K562 (cell line): ENCODE measurements around the gene MAST4. TPM values are rescaled to one million over a fixed set of nuclear protein-coding genes. Genes with fewer than 3 reads are reported as not detected.

Experiments used
- ATAC-seq: fragments of 200-7000 bp; cut with Tn5 transposase; 3 replicates; pipeline ENCODE4 v1.9.1; 2020; ENCODE audit warnings: moderate library complexity
- BruUV-seq: library from RNA; stranded (reverse); fragments of 400-500 nt; replicated peaks from 2 replicates; lab custom pipeline; 2021; lab: Mats Ljungman, UMichigan
- CTCF ChIA-PET: fragments of 300-600 bp; formaldehyde crosslinking; extraction: SDS; loops from one replicate; lab custom pipeline; 2021; ENCODE audit warnings: low intra/inter-chr PET ratio; lab: Yijun Ruan, JAX
- POLR2A ChIA-PET: fragments of 300-600, 350-650 bp; sonication (Branson Sonifier 250); formaldehyde crosslinking; extraction: SDS; loops from one replicate; lab custom pipeline; 2021; ENCODE audit warnings: antibody characterized with exemption, inconsistent platforms; lab: Yijun Ruan, JAX
- DNase-seq, 4 experiments: peaks; one replicate each; pipeline versions ENCODE4 v3.0.0 to v3.0.0-alpha.2; 2011 to 2018; ENCODE audit warnings: low spot score in 3 of 4, mixed read lengths in 3 of 4; ENCODE audit errors: extremely low read depth in 1 of 4
- FAIRE-seq: peaks from 2 replicates; lab custom pipeline; 2011; peaks lifted over from hg19 to GRCh38; lab: Jason Lieb, UNC
- H2AFZ ChIP-seq: 2 replicates; pipeline ENCODE4 v1.6.0; 2011; ENCODE audit warnings: low read depth, low read length, control low read depth, inconsistent platforms
- H3K27ac ChIP-seq: fragments of 200-600 bp; 3 replicates; pipeline ENCODE4 v1.8.0; 2011; ENCODE audit warnings: low read depth, mild to moderate bottlenecking, control low read depth, inconsistent platforms, low read length, moderate library complexity, mixed read lengths; ENCODE audit errors: extremely low read depth
- H3K27me3 ChIP-seq, 2 experiments: fragments of 300-600 bp in 1 of 2; 2 replicates in 1 of 2; 3 replicates in 1 of 2; pipeline versions ENCODE4 v1.6.0 to v1.8.0; 2011; ENCODE audit warnings: inconsistent platforms in 2 of 2, low read length in 2 of 2, mild to moderate bottlenecking in 1 of 2, mixed read lengths in 1 of 2, moderate library complexity in 1 of 2; ENCODE audit not compliant: control insufficient read depth in 2 of 2, insufficient read depth in 2 of 2
- H3K36me3 ChIP-seq: fragments of 300-600 bp; 3 replicates; pipeline ENCODE4 v1.8.0; 2011; ENCODE audit warnings: mild to moderate bottlenecking, low read length, inconsistent platforms; ENCODE audit not compliant: control insufficient read depth, insufficient read depth
- H3K4me1 ChIP-seq, 2 experiments: fragments of 200-600 bp in 1 of 2; replicated peaks in 1 of 2; 2 replicates in 1 of 2; 3 replicates in 1 of 2; pipeline versions ENCODE4 v1.5.1 to v1.8.0; 2011; ENCODE audit warnings: inconsistent platforms in 2 of 2, low read length in 2 of 2, mild to moderate bottlenecking in 1 of 2, mixed read lengths in 1 of 2, moderate library complexity in 1 of 2; ENCODE audit not compliant: control insufficient read depth in 2 of 2, insufficient read depth in 2 of 2
- H3K4me2 ChIP-seq: 2 replicates; pipeline ENCODE4 v1.6.1; 2011; ENCODE audit warnings: low read length, control low read depth, inconsistent platforms, mixed read lengths; ENCODE audit not compliant: insufficient read depth
- H3K4me3 ChIP-seq: fragments of 200-600 bp; sonication (generic), shearing (Covaris generic); 2 replicates; pipeline ENCODE4 v1.5.1; 2016; ENCODE audit warnings: control low read depth, inconsistent platforms
- H3K79me2 ChIP-seq: fragments of 200-600 bp; 3 replicates; pipeline ENCODE4 v1.8.0; 2011; ENCODE audit warnings: low read length, inconsistent platforms; ENCODE audit not compliant: control insufficient read depth, insufficient read depth
- H3K9ac ChIP-seq, 2 experiments: 2 replicates each; pipeline versions ENCODE4 v1.6.0 to v1.6.1; 2011; ENCODE audit warnings: low read depth in 2 of 2, low read length in 2 of 2, control low read depth in 1 of 2, inconsistent platforms in 1 of 2, mild to moderate bottlenecking in 1 of 2, mixed read lengths in 1 of 2; ENCODE audit not compliant: insufficient read depth in 1 of 2
- H3K9me1 ChIP-seq: one replicate; pipeline ENCODE4 v1.6.0; 2011; ENCODE audit warnings: inconsistent platforms, mild to moderate bottlenecking, low read length, moderate library complexity; ENCODE audit not compliant: control insufficient read depth, insufficient read depth
- H3K9me3 ChIP-seq: replicated peaks from 2 replicates; pipeline ENCODE4 v1.5.1; 2011; ENCODE audit warnings: low read depth, low read length, inconsistent platforms; ENCODE audit not compliant: control insufficient read depth, insufficient read depth
- H4K20me1 ChIP-seq: replicated peaks from 2 replicates; pipeline ENCODE4 v1.6.1; 2011; ENCODE audit warnings: low read length, inconsistent platforms, mixed read lengths; ENCODE audit not compliant: control insufficient read depth, insufficient read depth
- ARNT ChIP-seq, 2 experiments: fragments of 450-650 bp; IDR thresholded peaks; 2 replicates each; pipeline ENCODE4 v1.6.1; 2016; ENCODE audit warnings: mild to moderate bottlenecking in 1 of 2
- CHD7 ChIP-seq: fragments of 200-600 bp; sonication (generic); IDR thresholded peaks from one replicate; pipeline ENCODE4 v1.6.1; 2012; ENCODE audit warnings: mild to moderate bottlenecking, low read depth, low read length, inconsistent platforms
- NFIC ChIP-seq: fragments of 450-650 bp; IDR thresholded peaks from 2 replicates; pipeline ENCODE4 v1.6.1; 2017; ENCODE audit warnings: mild to moderate bottlenecking, inconsistent platforms
- NFXL1 ChIP-seq: fragments of 450-650 bp; formaldehyde crosslinking; IDR thresholded peaks from 2 replicates; pipeline ENCODE4 v1.4.0; 2021; ENCODE audit warnings: mild to moderate bottlenecking
- RAD21 ChIP-seq, 2 experiments: fragments of 250-450 bp in 1 of 2; fragments of 450-650 bp in 1 of 2; sonication (Bioruptor Pico) in 1 of 2; formaldehyde crosslinking in 1 of 2; IDR thresholded peaks in 1 of 2; conservative IDR thresholded peaks in 1 of 2; 2 replicates each; pipeline versions ENCODE4 v1.4.0 to v1.8.0; 2020 to 2022; ENCODE audit warnings: mild to moderate bottlenecking in 2 of 2, moderate library complexity in 1 of 2
- ZNF785 ChIP-seq: fragments of 250-450 bp; sonication (Bioruptor Pico); IDR thresholded peaks from 2 replicates; pipeline ENCODE4 v1.4.0; 2020; ENCODE audit warnings: mild to moderate bottlenecking
- WGBS: fragments of 100-300 bp; shearing (Covaris generic); methylation state at CpG from one replicate; pipeline ENCODE4 v1.1.6; 2016; ENCODE audit warnings: low coverage, mixed read lengths; ENCODE audit not compliant: insufficient coverage; ENCODE audit errors: missing lambda C conversion rate; 5-methylcytosine and 5-hydroxymethylcytosine counted together
- in situ Hi-C: fragments of 300-500 bp; cut with MboI; formaldehyde crosslinking; loops from 4 replicates; pipeline ENCODE4 v1.15.0; 2018; ENCODE audit warnings: inconsistent platforms, mixed read lengths
- intact Hi-C: fragments of 100-400 bp; cut with micrococcal nuclease; formaldehyde crosslinking; loops from 2 replicates; pipeline ENCODE4 v1.14.2; 2022
- polyA plus RNA-seq, 8 experiments: library from polyadenylated mRNA; depleted of rRNA in 4 of 8; stranded (reverse) in 5 of 8; unstranded in 3 of 8; fragments of >200 nt; fragmentation: Nextera tagmentation in 2 of 8; fragmentation: Illumina TruSeq in 1 of 8; extraction: Ambion mirVana in 2 of 8; extraction: Trizol in 1 of 8; gene quantifications; 2 replicates each; pipeline versions ENCODE4 v1.2.1 to v1.2.3, GENCODE V29; 2011 to 2014; ENCODE audit warnings: inconsistent platforms in 1 of 8, missing spikeins in 1 of 8
- total RNA-seq, 7 experiments: library from RNA; depleted of rRNA in 6 of 7; stranded (reverse); fragments of >200 nt in 6 of 7; fragmentation: Illumina TruSeq in 2 of 7; extraction: Trizol in 2 of 7; gene quantifications; 2 replicates each; pipeline versions ENCODE4 v1.2.1 to v1.2.3, GENCODE V29; 2011 to 2021; ENCODE audit warnings: low replicate concordance in 1 of 7

MAST4 gene
- total and polyA plus RNA-seq, 9 of the 15 experiments (the other 6 are each of a cell fraction or from before 2014, with no cell fraction given) = 0.88 to 10.1 (median 5.2) TPM

- FAIRE-seq (no peak), DNase-seq (peak in 1 of 4 experiments; percentile 23), ATAC-seq (peak; percentile 68; the same call in 2 of the 3 replicates)
- Histone ChIP-seq H3K27ac (no peak overlapping the region), H3K9me3 (no peaks in the 10 kb centered on the region), H4K20me1 (no peaks in the 10 kb centered on the region), H3K27me3 (peaks cover 0 to 4% of the 10 kb centered on the region in 2 experiments; a peak in 2 of 5 replicates), H3K4me2 (no peak overlapping the region), H3K9me1 (no peaks in the 10 kb centered on the region), H3K79me2 (no peaks in the 10 kb centered on the region), H3K36me3 (no peaks in the 10 kb centered on the region), H3K4me1 (no peaks in the 10 kb centered on the region), H2AFZ (no peak overlapping the region), H3K4me3 (no peak overlapping the region), H3K9ac (no peak overlapping the region)
- in situ Hi-C loops = no loop called here
- WGBS = 1% methylated on average over 8 of the region's 8 CpGs
- BruUV-seq = no TSS peak
- ChIA-PET POLR2A (interaction anchor here (0.6 to 0.9 kb wide), 3 partner anchors 15 to 1138 kb away, joined by 3 to 5 read pairs (median 3); no protein-coding TSS in a partner anchor), CTCF (interaction anchor here (1.2 kb wide), 1 partner anchor 463 kb away, joined by 7 read pairs; no protein-coding TSS in a partner anchor)
- intact Hi-C loops = loop anchor here (5.0 kb wide), 1 partner anchor 463 kb away; no protein-coding TSS in a partner anchor
- TF ChIP-seq NFIC (peak; percentile 39; the same call in 1 of the 2 replicates), ZNF785 (CRISPR knock-in tag) (no peak), RAD21 (CRISPR knock-in tag; conservative IDR thresholded peaks at IDR 0.05 in 1 of 2, IDR thresholded peaks at IDR 0.05 in 1 of 2) (peak in 1 of 2 experiments; percentile 52; a peak in 2 of 4 replicates), CHD7 (no peak), NFXL1 (CRISPR knock-in tag) (no peak), ARNT (IDR thresholded peaks at IDR 0.05) (no peak)
These were observed 173.8 kb downstream of the MAST4 start for GRCh38 chr5:66769839-66770617.
